Omental fat pad (tissue), 4 donors: ENCODE data around the gene TMEM205. TPM values are rescaled to one million over a fixed set of nuclear protein-coding genes. Genes with fewer than 3 reads are reported as not detected.

Source experiments
- ATAC-seq: fragments of 150-250 bp; one replicate; pipeline ENCODE4 v1.9.1; 2016; ENCODE audit warnings: mild to moderate bottlenecking, moderate library complexity; ENCODE audit not compliant: low FRiP score
- DNase-seq: peaks from one replicate; pipeline ENCODE4 v3.0.0-alpha.2; 2019; ENCODE audit warnings: low spot score
- total RNA-seq, 4 donors: library from RNA; depleted of rRNA; stranded (reverse); fragments of >200 nt; gene quantifications; one replicate each; pipeline ENCODE4 v1.1.0, GENCODE V29; 2016
- TF ChIP-seq, protein P1 (sequence below), 3 donors: fragments of 450-650 bp; IDR thresholded peaks; one replicate each; pipeline ENCODE4 v1.5.1; 2016 to 2017; ENCODE audit warnings: antibody characterized with exemption in 3 of 3, mild to moderate bottlenecking in 3 of 3, moderate library complexity in 2 of 3

TMEM205 gene
- total RNA-seq: 100 to 1,000 TPM; 144 to 252 (median 185) TPM

- TF ChIP-seq, protein P1, sequence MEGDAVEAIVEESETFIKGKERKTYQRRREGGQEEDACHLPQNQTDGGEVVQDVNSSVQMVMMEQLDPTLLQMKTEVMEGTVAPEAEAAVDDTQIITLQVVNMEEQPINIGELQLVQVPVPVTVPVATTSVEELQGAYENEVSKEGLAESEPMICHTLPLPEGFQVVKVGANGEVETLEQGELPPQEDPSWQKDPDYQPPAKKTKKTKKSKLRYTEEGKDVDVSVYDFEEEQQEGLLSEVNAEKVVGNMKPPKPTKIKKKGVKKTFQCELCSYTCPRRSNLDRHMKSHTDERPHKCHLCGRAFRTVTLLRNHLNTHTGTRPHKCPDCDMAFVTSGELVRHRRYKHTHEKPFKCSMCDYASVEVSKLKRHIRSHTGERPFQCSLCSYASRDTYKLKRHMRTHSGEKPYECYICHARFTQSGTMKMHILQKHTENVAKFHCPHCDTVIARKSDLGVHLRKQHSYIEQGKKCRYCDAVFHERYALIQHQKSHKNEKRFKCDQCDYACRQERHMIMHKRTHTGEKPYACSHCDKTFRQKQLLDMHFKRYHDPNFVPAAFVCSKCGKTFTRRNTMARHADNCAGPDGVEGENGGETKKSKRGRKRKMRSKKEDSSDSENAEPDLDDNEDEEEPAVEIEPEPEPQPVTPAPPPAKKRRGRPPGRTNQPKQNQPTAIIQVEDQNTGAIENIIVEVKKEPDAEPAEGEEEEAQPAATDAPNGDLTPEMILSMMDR (IDR thresholded peaks at IDR 0.05): no peak
Measured at GRCh38 chr19:11346104-11346940, at the start of gene TMEM205, which contains the start of gene CCDC159. TMEM205 (minus strand) TSS chr19:11346268; CDS start chr19:11345619, 649 bp downstream. CCDC159 (plus strand) TSS chr19:11346519; CDS start chr19:11346607, 88 bp downstream.

DNA sequence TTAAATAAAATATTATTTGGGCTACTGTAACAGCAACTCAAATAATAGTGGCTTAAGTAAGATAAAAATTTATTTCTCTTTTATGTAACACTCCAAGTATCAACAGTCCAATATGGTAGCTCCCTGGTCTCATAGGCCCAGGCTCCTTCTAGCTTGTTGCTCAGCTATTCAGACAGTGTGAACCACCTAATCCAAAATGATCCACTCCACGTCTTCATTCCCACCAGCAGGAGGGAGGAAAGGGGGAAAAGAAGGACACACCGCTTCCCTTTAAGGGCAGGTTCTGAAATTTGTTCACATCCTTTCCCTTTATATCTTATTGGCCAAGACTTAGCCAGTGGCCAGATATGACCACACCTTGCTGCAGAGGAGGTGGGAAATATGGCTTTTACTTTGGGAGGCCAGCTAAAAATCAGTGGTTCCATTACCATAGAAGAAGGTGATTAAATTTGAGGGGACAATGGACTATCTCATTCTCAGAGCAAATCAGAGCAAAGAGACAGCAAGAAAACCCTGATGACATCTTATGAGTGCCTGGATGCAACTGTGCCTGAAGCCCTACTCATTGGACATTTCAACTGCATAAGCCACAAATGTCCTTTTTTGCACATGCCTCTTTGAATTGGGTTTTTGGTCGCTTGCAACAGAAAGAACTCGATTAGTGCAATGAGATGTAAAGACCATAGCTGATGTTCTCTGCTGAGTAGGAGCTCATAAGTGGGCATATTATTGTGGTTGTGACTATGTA, 45.0 kb upstream of the TMEM205 start:
- DNase-seq: no peak
- ATAC-seq: no peak

More at GRCh38 chr19:11346104-11346940, at the start of gene TMEM205, which contains the start of gene CCDC159:
- ATAC-seq (peak; percentile 98), DNase-seq (peak; percentile 90)

GRCh38 chr19:11390359-11390758, 44.3 kb upstream of the TMEM205 start:
- ATAC-seq (no peak), DNase-seq (no peak)
- TF ChIP-seq, protein P1 (IDR thresholded peaks at IDR 0.05): no peak

More for the DNA sequence above, 45.0 kb upstream of the TMEM205 start:
- TF ChIP-seq, protein P1 (IDR thresholded peaks at IDR 0.05): no peak

GRCh38 chr19:11387162-11388034, 41.3 kb upstream of the TMEM205 start:
- no peak for ATAC-seq
- TF ChIP-seq, protein P1 (IDR thresholded peaks at IDR 0.05): no peak
- DNase-seq: no peak

DNA sequence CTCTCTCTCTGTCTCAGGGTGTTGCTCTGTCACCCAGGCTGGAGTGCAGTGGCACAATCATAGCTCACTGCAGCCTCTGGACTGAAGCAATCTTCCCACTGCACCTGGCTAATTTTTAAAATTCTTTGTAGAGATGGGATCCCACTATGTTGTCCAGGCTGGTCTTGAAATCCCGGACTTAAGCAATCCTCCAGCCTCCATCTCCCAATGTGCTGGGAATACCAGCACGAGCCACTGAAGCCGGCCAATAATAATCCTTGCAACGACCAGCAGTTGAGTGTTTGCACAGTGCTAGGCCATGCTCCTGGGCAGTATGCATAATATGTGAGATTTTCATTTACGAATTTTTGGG, 38.7 kb upstream of the TMEM205 start:
- no peak for DNase-seq
- TF ChIP-seq, protein P1 (IDR thresholded peaks at IDR 0.05): no peak
- no peak for ATAC-seq

- TF ChIP-seq, protein P1 (IDR thresholded peaks at IDR 0.05): no peak
- ATAC-seq (peak; percentile 2), DNase-seq (no peak)
Measured at GRCh38 chr19:11383706-11384048, 37.6 kb upstream of the TMEM205 start.
